Activated T-cell treated with anti-CD3 and anti-CD28 coated beads for 4 hours (primary cell): Measurements from ENCODE around the gene POT1.
"Not testable (repeated sequence)": the region's sequence is repeated elsewhere in the genome, so short reads cannot be mapped to it uniquely, and the experiment has no call there.

Experiments used
- DNase-seq: peaks from one replicate; pipeline ENCODE4 v3.0.0-alpha.2; 2020

The POT1 gene

GRCh38 chr7:124929467-124930172, at the start of gene POT1:
Gene POT1 (minus strand): TSS chr7:124929825. CDS start chr7:124897173, 32,652 bp downstream.
- peak; percentile 96 for DNase-seq

GRCh38 chr7:124975131-124975530, 45.5 kb upstream of the POT1 start:
- DNase-seq, result not testable (repeated sequence)

GRCh38 chr7:124965553-124965952, 35.9 kb upstream of the POT1 start:
- DNase-seq, result no peak

- DNase-seq, result no peak
These were observed 30.1 kb upstream of the POT1 start for GRCh38 chr7:124959676-124960075.

- DNase-seq, result not testable (repeated sequence)
These were observed 28.3 kb upstream of the POT1 start for GRCh38 chr7:124957952-124958351.

- no peak for DNase-seq
These were observed 26.5 kb upstream of the POT1 start for GRCh38 chr7:124956160-124956559.

- no peak for DNase-seq
These were observed 25.2 kb upstream of the POT1 start for GRCh38 chr7:124954790-124955189.

- no peak for DNase-seq
These were observed 16.1 kb upstream of the POT1 start for GRCh38 chr7:124945680-124946079.

GRCh38 chr7:124943472-124943871, 13.8 kb upstream of the POT1 start:
- no peak for DNase-seq

- DNase-seq, result no peak
These were observed 12.8 kb upstream of the POT1 start for GRCh38 chr7:124942399-124942798.

- DNase-seq, result no peak
These were observed 10.7 kb upstream of the POT1 start for GRCh38 chr7:124940306-124940705.

GRCh38 chr7:124938128-124938527, 8.5 kb upstream of the POT1 start:
- no peak for DNase-seq

- DNase-seq, result no peak
These were observed 7.5 kb upstream of the POT1 start for GRCh38 chr7:124937076-124937475.

GRCh38 chr7:124934841-124935240, 5.2 kb upstream of the POT1 start:
- no peak for DNase-seq

- DNase-seq, result no peak
These were observed 1.3 kb upstream of the POT1 start for GRCh38 chr7:124930655-124931597.

GRCh38 chr7:124930173-124930623, 573 bp upstream of the POT1 start:
- no peak for DNase-seq

- DNase-seq, result no peak
These were observed 4.7 kb downstream of the POT1 start for GRCh38 chr7:124924906-124925305.

- DNase-seq, result no peak
These were observed 7.4 kb downstream of the POT1 start for GRCh38 chr7:124922200-124922599.

- DNase-seq, result no peak
These were observed 9.8 kb downstream of the POT1 start for GRCh38 chr7:124919841-124920240.

GRCh38 chr7:124918662-124919061, 11.0 kb downstream of the POT1 start:
- no peak for DNase-seq

- DNase-seq, result no peak
These were observed 14.4 kb downstream of the POT1 start for GRCh38 chr7:124915242-124915641.

GRCh38 chr7:124914298-124914697, 15.3 kb downstream of the POT1 start:
- DNase-seq, result no peak

- DNase-seq, result no peak
These were observed 16.7 kb downstream of the POT1 start for GRCh38 chr7:124912972-124913371.

GRCh38 chr7:124909808-124910207, 19.8 kb downstream of the POT1 start:
- no peak for DNase-seq
